GM12878 (cell line): Measurements from ENCODE around the gene VPS54. TPM values are rescaled to one million over a fixed set of nuclear protein-coding genes. Genes with fewer than 3 reads are reported as not detected.

Experiments
- ATAC-seq: fragments of 200-7000 bp; cut with Tn5 transposase; 3 replicates; pipeline ENCODE4 v1.9.1; 2020; ENCODE audit warnings: mild to moderate bottlenecking, moderate library complexity
- BruUV-seq: library from RNA; stranded (reverse); fragments of 400-500 nt; replicated peaks from 2 replicates; lab custom pipeline; 2021; lab: Mats Ljungman, UMichigan
- CTCF ChIA-PET: fragments of 300-600 bp; sonication (Branson Sonifier 250); formaldehyde crosslinking; extraction: SDS; loops from one replicate; lab custom pipeline; 2021; ENCODE audit warnings: inconsistent platforms; lab: Yijun Ruan, JAX
- POLR2A ChIA-PET: fragments of 350-600 bp; formaldehyde crosslinking; extraction: SDS; loops from one replicate; lab custom pipeline; 2021; ENCODE audit warnings: inconsistent platforms; lab: Charles Lee
- RAD21 ChIA-PET: fragments of 300-600 bp; sonication (Branson Sonifier 250); formaldehyde crosslinking; loops from one replicate; lab custom pipeline; 2023; ENCODE audit warnings: antibody characterized with exemption; ENCODE audit not compliant: unreplicated experiment; lab: Charles Lee
- SMC1A ChIA-PET: fragments of 300-600 bp; sonication (Branson Sonifier 250); formaldehyde crosslinking; loops from one replicate; lab custom pipeline; 2023; ENCODE audit not compliant: unreplicated experiment, uncharacterized antibody; lab: Charles Lee
- DNase-seq: peaks from one replicate; pipeline ENCODE4 v3.0.0-alpha.2; 2011; ENCODE audit warnings: low read depth, low spot score
- FAIRE-seq: peaks from 3 replicates; lab custom pipeline; 2011; peaks lifted over from hg19 to GRCh38; lab: Jason Lieb, UNC
- H2AFZ ChIP-seq: 2 replicates; pipeline ENCODE4 v1.6.0; 2011; ENCODE audit warnings: low read depth, low read length, control low read depth; ENCODE audit not compliant: control insufficient read depth
- H3K27ac ChIP-seq: 2 replicates; pipeline ENCODE4 v1.5.1; 2011; ENCODE audit warnings: control low read depth; ENCODE audit not compliant: control insufficient read depth, insufficient read depth
- H3K27me3 ChIP-seq, 2 experiments: replicated peaks in 1 of 2; 2 replicates each; pipeline versions ENCODE4 v1.6.0 to v1.6.1; 2011; ENCODE audit warnings: low read length in 1 of 2; ENCODE audit not compliant: control insufficient read depth in 2 of 2, insufficient read depth in 2 of 2
- H3K36me3 ChIP-seq, 2 experiments: 2 replicates each; pipeline ENCODE4 v1.5.1; 2011; ENCODE audit warnings: low read length in 1 of 2; ENCODE audit not compliant: control insufficient read depth in 2 of 2, insufficient read depth in 2 of 2
- H3K4me1 ChIP-seq: 2 replicates; pipeline ENCODE4 v1.6.1; 2011; ENCODE audit warnings: mild to moderate bottlenecking, low read length, moderate library complexity, mixed read lengths; ENCODE audit not compliant: control insufficient read depth, insufficient read depth
- H3K4me2 ChIP-seq: 2 replicates; pipeline ENCODE4 v1.6.0; 2011; ENCODE audit warnings: control low read depth; ENCODE audit not compliant: control insufficient read depth, insufficient read depth
- H3K4me3 ChIP-seq: fragments of 200-600 bp; sonication (generic); 2 replicates; pipeline ENCODE4 v1.5.1; 2016
- H3K79me2 ChIP-seq: 2 replicates; pipeline ENCODE4 v1.6.0; 2011; ENCODE audit warnings: low read length; ENCODE audit not compliant: control insufficient read depth, insufficient read depth
- H3K9ac ChIP-seq: 2 replicates; pipeline ENCODE4 v1.8.0; 2011; ENCODE audit warnings: low read length, control low read depth, mixed read lengths; ENCODE audit not compliant: control insufficient read depth, insufficient read depth
- H3K9me3 ChIP-seq: replicated peaks from 3 replicates; pipeline ENCODE4 v1.5.1; 2011; ENCODE audit warnings: mild to moderate bottlenecking, low read length; ENCODE audit not compliant: control insufficient read depth, insufficient read depth
- H4K20me1 ChIP-seq: 2 replicates; pipeline ENCODE4 v1.6.0; 2011; ENCODE audit not compliant: control insufficient read depth, insufficient read depth
- CREM ChIP-seq: IDR thresholded peaks from 2 replicates; pipeline ENCODE4 v1.6.1; 2014; ENCODE audit warnings: antibody characterized with exemption, low read depth
- EP300 ChIP-seq, 2 experiments: fragments of 150-350 bp in 1 of 2; IDR thresholded peaks; 2 replicates each; pipeline ENCODE4 v1.6.1; 2011 to 2012; ENCODE audit warnings: low read depth in 2 of 2, low read length in 2 of 2, borderline replicate concordance in 1 of 2, improper control_type of control experiment in 1 of 2, inconsistent platforms in 1 of 2; ENCODE audit not compliant: control insufficient read depth in 1 of 2
- FOXM1 ChIP-seq: IDR thresholded peaks from 2 replicates; pipeline ENCODE4 v1.6.1; 2012; ENCODE audit warnings: low read depth, mild to moderate bottlenecking, inconsistent platforms, low read length, moderate library complexity
- HDAC6 ChIP-seq: fragments of 200-600 bp; sonication (generic); IDR thresholded peaks from one replicate; pipeline ENCODE4 v1.8.0; 2017; ENCODE audit warnings: antibody characterized with exemption; ENCODE audit not compliant: unreplicated experiment
- JUNB ChIP-seq: IDR thresholded peaks from 2 replicates; pipeline ENCODE4 v1.6.1; 2016; ENCODE audit warnings: antibody characterized with exemption, mild to moderate bottlenecking
- NFIC ChIP-seq: IDR thresholded peaks from 2 replicates; pipeline ENCODE4 v1.6.1; 2012; ENCODE audit warnings: low read depth, mild to moderate bottlenecking, inconsistent platforms, low read length, moderate library complexity
- PBX3 ChIP-seq: IDR thresholded peaks from 2 replicates; pipeline ENCODE4 v1.6.1; 2011; ENCODE audit warnings: mild to moderate bottlenecking, low read depth, low read length, moderate library complexity; ENCODE audit not compliant: insufficient replicate concordance
- POLR2AphosphoS5 ChIP-seq: IDR thresholded peaks from 2 replicates; pipeline ENCODE4 v1.6.1; 2011; ENCODE audit warnings: mild to moderate bottlenecking, low read length, inconsistent platforms
- RB1 ChIP-seq: fragments of 450-650 bp; formaldehyde crosslinking; IDR thresholded peaks from 2 replicates; pipeline ENCODE4 v1.6.1; 2017; ENCODE audit warnings: mild to moderate bottlenecking, borderline replicate concordance
- RBBP5 ChIP-seq: fragments of 200-600 bp; sonication (generic); conservative IDR thresholded peaks from 2 replicates; pipeline ENCODE4 v1.6.1; 2016
- REST ChIP-seq: IDR thresholded peaks from 2 replicates; pipeline ENCODE4 v1.6.1; 2012; ENCODE audit warnings: mild to moderate bottlenecking, low read depth, low read length
- SIX5 ChIP-seq: IDR thresholded peaks from 2 replicates; pipeline ENCODE4 v1.6.1; 2011; ENCODE audit warnings: mild to moderate bottlenecking, low read depth, low read length, moderate library complexity; ENCODE audit not compliant: severe bottlenecking
- WRNIP1 ChIP-seq: IDR thresholded peaks from 2 replicates; pipeline ENCODE4 v1.6.1; 2011; ENCODE audit warnings: low read depth, low read length, improper control_type of control experiment, borderline replicate concordance
- ZNF384 ChIP-seq: IDR thresholded peaks from 2 replicates; pipeline ENCODE4 v1.6.1; 2012; ENCODE audit warnings: low read depth, mild to moderate bottlenecking, low read length, improper control_type of control experiment, borderline replicate concordance
- WGBS: methylation state at CpG from one replicate; pipeline ENCODE4 v1.1.6; 2016; ENCODE audit warnings: low lambda C conversion rate; ENCODE audit not compliant: insufficient replicate concordance, insufficient coverage; ENCODE audit errors: missing lambda C conversion rate; 5-methylcytosine and 5-hydroxymethylcytosine counted together
- in situ Hi-C: fragments of 300-500 bp; cut with MboI; formaldehyde crosslinking; loops from 9 replicates; pipeline ENCODE4 v1.14.3; 2018; ENCODE audit warnings: mixed read lengths
- intact Hi-C: fragments of 100-400 bp; cut with micrococcal nuclease; formaldehyde crosslinking; loops from one replicate; pipeline ENCODE4 v1.14.2; 2022; ENCODE audit not compliant: unreplicated experiment
- polyA plus RNA-seq, 11 experiments: library from polyadenylated mRNA; depleted of rRNA in 4 of 11; unstranded in 6 of 11; stranded (reverse) in 5 of 11; fragments of >200 nt; fragmentation: Nextera tagmentation in 4 of 11; fragmentation: Illumina TruSeq in 1 of 11; extraction: Ambion mirVana in 4 of 11; extraction: Trizol in 1 of 11; gene quantifications; 1 replicate in 1 of 11; 2 replicates in 10 of 11; pipeline versions ENCODE4 v1.2.1 to v1.2.3, GENCODE V29; 2011 to 2016; ENCODE audit warnings: inconsistent platforms in 2 of 11, missing spikeins in 2 of 11, low read depth in 1 of 11
- total RNA-seq, 4 experiments: library from RNA; depleted of rRNA in 3 of 4; stranded (reverse); fragments of >200 nt in 3 of 4; fragmentation: Illumina TruSeq in 1 of 4; extraction: Trizol in 1 of 4; gene quantifications; 2 replicates each; pipeline versions ENCODE4 v1.2.1 to v1.2.3, GENCODE V29; 2013 to 2021

Gene VPS54
- total and polyA plus RNA-seq, 10 of the 15 experiments (the other 5 are each of a cell fraction or from before 2014, with no cell fraction given): 1.6 to 16.2 (median 9.3) TPM

GRCh38 chr2:63878486-63878885, 140.7 kb downstream of the VPS54 start (continued):
- no peak for TF ChIP-seq POLR2AphosphoS5
- TF ChIP-seq HDAC6: no peak
- no peak for TF ChIP-seq FOXM1
- TF ChIP-seq RB1: no peak
- TF ChIP-seq JUNB: no peak
- TF ChIP-seq REST: no peak
- TF ChIP-seq ZNF384: no peak

- in situ Hi-C loops: no loop called here
- FAIRE-seq: no peak
- ChIA-PET POLR2A (interaction anchor here (0.6 to 1.1 kb wide), 3 partner anchors 13 to 136 kb away, joined by 3 read pairs; no protein-coding TSS in a partner anchor), RAD21 (no interaction called here), SMC1A (interaction anchor here (0.7 to 2.8 kb wide), 5 partner anchors 9 to 96 kb away, joined by 3 to 7 read pairs (median 3); no protein-coding TSS in a partner anchor), CTCF (interaction anchor here (1.5 to 5.0 kb wide), 6 partner anchors 14 to 184 kb away, joined by 3 to 26 read pairs (median 6); no protein-coding TSS in a partner anchor)
- DNase-seq: no peak
- intact Hi-C loops: no loop called here
- Histone ChIP-seq H3K9ac (no peak overlapping the region), H3K4me3 (no peak overlapping the region), H3K4me1 (no peaks in the 10 kb centered on the region), H3K27ac (no peak overlapping the region), H3K4me2 (no peak overlapping the region), H3K79me2 (no peaks in the 10 kb centered on the region), H3K27me3 (no peaks in the 10 kb centered on the region), H3K9me3 (peaks cover 10% of the 10 kb centered on the region), H3K36me3 (peaks cover 0 to 4% of the 10 kb centered on the region in 2 experiments; a peak in 2 of 4 replicates), H4K20me1 (no peaks in the 10 kb centered on the region), H2AFZ (no peak overlapping the region)
- no peak for ATAC-seq
- WGBS: 95% methylated on average over 5 of the region's 5 CpGs
- no peak for TF ChIP-seq NFIC
- TF ChIP-seq SIX5: no peak
- TF ChIP-seq RBBP5: no peak
- no peak for TF ChIP-seq PBX3
- TF ChIP-seq RB1: no peak
- no peak for TF ChIP-seq WRNIP1
- no peak for TF ChIP-seq CREM
- no peak for TF ChIP-seq EP300 (IDR thresholded peaks at IDR 0.05; ENCODE audit: borderline replicate concordance in 1 of 2, control insufficient read depth in 1 of 2, low read depth in 2 of 2, low read length in 2 of 2)
- no TSS peak for BruUV-seq
Measured at GRCh38 chr2:63876311-63876710, 142.9 kb downstream of the VPS54 start.
